ENCODE measurements around the gene EVC2.

EVC2 gene

GRCh38 chr4:5689065-5689464 is 19.3 kb downstream of the EVC2 start:
- no peaks in the 10 kb centered on the region for H3K36me3 Mint-ChIP-seq
- H3K27me3 Mint-ChIP-seq, result no peaks in the 10 kb centered on the region
- H3K4me3 Mint-ChIP-seq, result no peak overlapping the region
- no peaks in the 10 kb centered on the region for H3K9me3 Mint-ChIP-seq (ENCODE audit: low read depth)
- H3K4me1 Mint-ChIP-seq (ENCODE audit: low read depth), result no peaks in the 10 kb centered on the region
- no peak overlapping the region for H3K27ac Mint-ChIP-seq

- no peak overlapping the region for H3K4me3 Mint-ChIP-seq
- no peaks in the 10 kb centered on the region for H3K36me3 Mint-ChIP-seq
- H3K4me1 Mint-ChIP-seq (ENCODE audit: low read depth), result no peaks in the 10 kb centered on the region
- H3K27me3 Mint-ChIP-seq, result no peaks in the 10 kb centered on the region
- H3K27ac Mint-ChIP-seq, result no peak overlapping the region
- H3K9me3 Mint-ChIP-seq (ENCODE audit: low read depth), result no peaks in the 10 kb centered on the region
These were observed 22.0 kb downstream of the EVC2 start for GRCh38 chr4:5686338-5686737.

- no peaks in the 10 kb centered on the region for H3K27me3 Mint-ChIP-seq
- no peaks in the 10 kb centered on the region for H3K36me3 Mint-ChIP-seq
- H3K27ac Mint-ChIP-seq, result no peak overlapping the region
- no peaks in the 10 kb centered on the region for H3K9me3 Mint-ChIP-seq (ENCODE audit: low read depth)
- H3K4me3 Mint-ChIP-seq, result no peak overlapping the region
- H3K4me1 Mint-ChIP-seq (ENCODE audit: low read depth), result no peaks in the 10 kb centered on the region
These were observed 23.1 kb downstream of the EVC2 start for GRCh38 chr4:5685296-5685695.

- H3K4me3 Mint-ChIP-seq, result no peak overlapping the region
- H3K9me3 Mint-ChIP-seq (ENCODE audit: low read depth), result no peaks in the 10 kb centered on the region
- no peaks in the 10 kb centered on the region for H3K4me1 Mint-ChIP-seq (ENCODE audit: low read depth)
- H3K27me3 Mint-ChIP-seq, result no peaks in the 10 kb centered on the region
- no peaks in the 10 kb centered on the region for H3K36me3 Mint-ChIP-seq
- H3K27ac Mint-ChIP-seq, result no peak overlapping the region
These were observed 24.8 kb downstream of the EVC2 start for GRCh38 chr4:5683566-5683965.

GRCh38 chr4:5678977-5679376 is 29.4 kb downstream of the EVC2 start:
- H3K27ac Mint-ChIP-seq, result no peak overlapping the region
- no peak overlapping the region for H3K4me3 Mint-ChIP-seq
- no peaks in the 10 kb centered on the region for H3K27me3 Mint-ChIP-seq
- no peaks in the 10 kb centered on the region for H3K36me3 Mint-ChIP-seq
- H3K9me3 Mint-ChIP-seq (ENCODE audit: low read depth), result no peaks in the 10 kb centered on the region
- no peaks in the 10 kb centered on the region for H3K4me1 Mint-ChIP-seq (ENCODE audit: low read depth)

- no peaks in the 10 kb centered on the region for H3K9me3 Mint-ChIP-seq (ENCODE audit: low read depth)
These were observed 31.6 kb downstream of the EVC2 start for GRCh38 chr4:5676763-5677162.

GRCh38 chr4:5666741-5667140 is 41.6 kb downstream of the EVC2 start:
- no peak overlapping the region for H3K4me3 Mint-ChIP-seq
- peaks cover 9% of the 10 kb centered on the region for H3K9me3 Mint-ChIP-seq (ENCODE audit: low read depth)
- H3K27ac Mint-ChIP-seq, result no peak overlapping the region
- H3K27me3 Mint-ChIP-seq, result no peaks in the 10 kb centered on the region
- no peaks in the 10 kb centered on the region for H3K4me1 Mint-ChIP-seq (ENCODE audit: low read depth)
- H3K36me3 Mint-ChIP-seq, result peaks cover 4% of the 10 kb centered on the region

More at GRCh38 chr4:5676763-5677162, 31.6 kb downstream of the EVC2 start:
- Mint-ChIP-seq H3K27ac (no peak overlapping the region), H3K4me1 (ENCODE audit: low read depth) (no peaks in the 10 kb centered on the region), H3K4me3 (no peak overlapping the region), H3K36me3 (no peaks in the 10 kb centered on the region), H3K27me3 (no peaks in the 10 kb centered on the region)

- Mint-ChIP-seq H3K9me3 (ENCODE audit: low read depth) (peaks cover 18% of the 10 kb centered on the region), H3K4me3 (no peak overlapping the region), H3K27ac (no peak overlapping the region), H3K36me3 (peaks cover 4% of the 10 kb centered on the region), H3K4me1 (ENCODE audit: low read depth) (no peaks in the 10 kb centered on the region), H3K27me3 (no peaks in the 10 kb centered on the region)
These were observed 43.6 kb downstream of the EVC2 start for GRCh38 chr4:5664778-5665177.

- H3K4me1 Mint-ChIP-seq (ENCODE audit: low read depth), result no peaks in the 10 kb centered on the region
- peaks cover 14% of the 10 kb centered on the region for H3K9me3 Mint-ChIP-seq (ENCODE audit: low read depth)
- H3K27me3 Mint-ChIP-seq, result no peaks in the 10 kb centered on the region
- H3K36me3 Mint-ChIP-seq, result peaks cover 4% of the 10 kb centered on the region
- no peak overlapping the region for H3K4me3 Mint-ChIP-seq
- H3K27ac Mint-ChIP-seq, result no peak overlapping the region
These were observed 45.8 kb downstream of the EVC2 start for GRCh38 chr4:5662555-5662954.

GRCh38 chr4:5661237-5661636 is 47.1 kb downstream of the EVC2 start:
- Mint-ChIP-seq H3K4me1 (ENCODE audit: low read depth) (no peaks in the 10 kb centered on the region), H3K36me3 (peaks cover 4% of the 10 kb centered on the region), H3K27ac (no peak overlapping the region), H3K9me3 (ENCODE audit: low read depth) (peaks cover 14% of the 10 kb centered on the region), H3K27me3 (no peaks in the 10 kb centered on the region), H3K4me3 (no peak overlapping the region)

- Mint-ChIP-seq H3K36me3 (peaks cover 4% of the 10 kb centered on the region), H3K27ac (no peak overlapping the region), H3K9me3 (ENCODE audit: low read depth) (peaks cover 14% of the 10 kb centered on the region), H3K4me3 (no peak overlapping the region), H3K4me1 (ENCODE audit: low read depth) (no peaks in the 10 kb centered on the region), H3K27me3 (no peaks in the 10 kb centered on the region)
These were observed 48.2 kb downstream of the EVC2 start for GRCh38 chr4:5660185-5660584.

- Mint-ChIP-seq H3K36me3 (peaks cover 4% of the 10 kb centered on the region), H3K27me3 (no peaks in the 10 kb centered on the region), H3K27ac (no peak overlapping the region), H3K4me1 (ENCODE audit: low read depth) (no peaks in the 10 kb centered on the region), H3K9me3 (ENCODE audit: low read depth) (peaks cover 14% of the 10 kb centered on the region), H3K4me3 (no peak overlapping the region)
These were observed 49.4 kb downstream of the EVC2 start for GRCh38 chr4:5658974-5659373.

- no peak overlapping the region for H3K27ac Mint-ChIP-seq
- H3K36me3 Mint-ChIP-seq, result no peaks in the 10 kb centered on the region
- no peak overlapping the region for H3K4me3 Mint-ChIP-seq
- H3K4me1 Mint-ChIP-seq (ENCODE audit: low read depth), result no peaks in the 10 kb centered on the region
- no peaks in the 10 kb centered on the region for H3K27me3 Mint-ChIP-seq
- peaks cover 9% of the 10 kb centered on the region for H3K9me3 Mint-ChIP-seq (ENCODE audit: low read depth)
These were observed 51.9 kb downstream of the EVC2 start for GRCh38 chr4:5656415-5656814.

GRCh38 chr4:5654791-5655190 is 53.6 kb downstream of the EVC2 start:
- Mint-ChIP-seq H3K36me3 (no peaks in the 10 kb centered on the region), H3K27ac (no peak overlapping the region), H3K9me3 (ENCODE audit: low read depth) (no peaks in the 10 kb centered on the region)

GRCh38 chr4:5651089-5651488 is 57.3 kb downstream of the EVC2 start:
- Mint-ChIP-seq H3K27ac (no peak overlapping the region), H3K36me3 (no peaks in the 10 kb centered on the region), H3K4me3 (no peak overlapping the region), H3K4me1 (ENCODE audit: low read depth) (no peaks in the 10 kb centered on the region), H3K9me3 (ENCODE audit: low read depth) (no peaks in the 10 kb centered on the region), H3K27me3 (no peaks in the 10 kb centered on the region)

More at GRCh38 chr4:5654791-5655190, 53.6 kb downstream of the EVC2 start:
- Mint-ChIP-seq H3K4me3 (no peak overlapping the region), H3K4me1 (ENCODE audit: low read depth) (no peaks in the 10 kb centered on the region), H3K27me3 (no peaks in the 10 kb centered on the region)

GRCh38 chr4:5650040-5650439 is 58.3 kb downstream of the EVC2 start:
- no peaks in the 10 kb centered on the region for H3K4me1 Mint-ChIP-seq (ENCODE audit: low read depth)
- no peak overlapping the region for H3K4me3 Mint-ChIP-seq
- peaks cover 3% of the 10 kb centered on the region for H3K9me3 Mint-ChIP-seq (ENCODE audit: low read depth)
- no peaks in the 10 kb centered on the region for H3K36me3 Mint-ChIP-seq
- H3K27me3 Mint-ChIP-seq, result no peaks in the 10 kb centered on the region
- H3K27ac Mint-ChIP-seq, result no peak overlapping the region

All from activated naive CD8-positive, alpha-beta T cell (primary cell).